Calu3 (cell line): Measurements from ENCODE around the gene PLEKHA4. TPM values are rescaled to one million over a fixed set of nuclear protein-coding genes. Genes with fewer than 3 reads are reported as not detected.

Source experiments
- BruUV-seq: library from RNA; stranded (reverse); fragments of 400-500 nt; replicated peaks from 2 replicates; lab custom pipeline; 2021; lab: Mats Ljungman, UMichigan
- CTCF ChIA-PET: fragments of 300-600 bp; sonication (Branson Sonifier 250); formaldehyde crosslinking; loops from one replicate; lab custom pipeline; 2022; ENCODE audit warnings: antibody characterized with exemption; lab: Charles Lee
- DNase-seq: peaks from one replicate; pipeline ENCODE4 v3.0.0; 2022
- H3K27ac Mint-ChIP-seq: one replicate; pipeline ENCODE4 v1.8.0; 2022; ENCODE audit warnings: mixed read lengths; ENCODE audit not compliant: unreplicated experiment
- H3K27me3 Mint-ChIP-seq: one replicate; pipeline ENCODE4 v1.8.0; 2022; ENCODE audit warnings: mixed read lengths; ENCODE audit not compliant: unreplicated experiment
- H3K36me3 Mint-ChIP-seq: one replicate; pipeline ENCODE4 v1.8.0; 2022; ENCODE audit warnings: mild to moderate bottlenecking, moderate library complexity, mixed read lengths; ENCODE audit not compliant: insufficient read depth, unreplicated experiment
- H3K4me1 Mint-ChIP-seq: one replicate; pipeline ENCODE4 v1.8.0; 2022; ENCODE audit warnings: mild to moderate bottlenecking, low read depth, mixed read lengths; ENCODE audit not compliant: unreplicated experiment
- H3K4me3 Mint-ChIP-seq: one replicate; pipeline ENCODE4 v1.8.0; 2022; ENCODE audit warnings: mild to moderate bottlenecking, low read depth, moderate library complexity, mixed read lengths; ENCODE audit not compliant: unreplicated experiment
- H3K9me3 Mint-ChIP-seq: one replicate; pipeline ENCODE4 v1.8.0; 2022; ENCODE audit warnings: low read depth, mixed read lengths; ENCODE audit not compliant: unreplicated experiment
- intact Hi-C: fragments of 100-400 bp; cut with micrococcal nuclease; formaldehyde crosslinking; loops from one replicate; pipeline ENCODE4 v1.10.0; 2022; ENCODE audit not compliant: unreplicated experiment
- total RNA-seq: library from RNA; stranded (reverse); gene quantifications from 2 replicates; pipeline ENCODE4 v1.2.3, GENCODE V29; 2022
- TF ChIP-seq, protein P1 (sequence below): fragments of 200-600 bp; IDR thresholded peaks from one replicate; pipeline ENCODE4 v1.8.0; 2022; ENCODE audit warnings: antibody characterized with exemption; ENCODE audit not compliant: unreplicated experiment

PLEKHA4 gene
- total RNA-seq, 1 experiment from 2014 or later, result 57.6 TPM

DNA sequence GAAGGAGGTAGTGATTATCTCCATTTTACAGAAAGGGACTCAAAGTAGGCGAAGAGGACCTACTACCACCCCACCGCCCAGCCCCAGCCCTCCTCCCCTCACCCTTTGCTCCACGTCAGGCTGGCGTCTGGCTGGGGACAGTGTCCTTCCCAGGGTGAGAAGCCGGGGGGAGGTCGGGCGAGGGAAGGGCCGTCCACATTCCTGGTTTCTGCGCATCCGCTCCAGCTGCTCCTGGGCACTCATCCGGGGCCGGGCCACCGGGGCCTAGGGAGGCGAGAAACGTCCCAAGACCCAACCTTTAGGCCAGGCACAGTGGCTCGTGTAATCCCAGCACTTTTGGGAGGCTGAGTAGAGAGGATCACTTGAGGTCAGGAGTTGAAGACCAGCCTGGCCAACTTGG is 27.4 kb downstream of the PLEKHA4 start:
- intact Hi-C loops, result no loop called here
- Mint-ChIP-seq H3K4me1 (peaks cover 6% of the 10 kb centered on the region), H3K4me3 (no peak overlapping the region)

DNA sequence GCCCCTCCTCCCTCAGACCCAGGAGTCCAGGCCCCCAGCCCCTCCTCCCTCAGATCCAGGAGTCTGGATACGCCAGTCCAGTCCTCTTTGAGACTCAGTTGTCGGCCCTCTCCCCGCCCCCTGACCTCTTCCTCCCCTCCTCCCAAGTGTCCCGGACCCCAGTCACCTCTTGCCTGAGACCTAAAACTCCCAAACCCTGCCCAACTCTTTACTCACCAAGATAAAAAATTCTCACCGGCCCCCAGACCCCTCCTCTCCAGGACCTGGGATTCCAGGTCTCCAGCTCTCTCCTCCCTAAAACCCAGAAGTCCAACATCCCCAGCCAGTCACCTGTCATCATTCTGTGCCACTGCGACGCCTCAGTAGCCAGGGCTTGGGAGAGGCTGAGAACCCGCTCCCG is 30.7 kb downstream of the PLEKHA4 start:
- BruUV-seq, result no TSS peak
- Mint-ChIP-seq H3K9me3 (no peaks in the 10 kb centered on the region), H3K4me3 (no peak overlapping the region), H3K27ac (no peak overlapping the region), H3K36me3 (peaks cover 31% of the 10 kb centered on the region), H3K27me3 (no peaks in the 10 kb centered on the region), H3K4me1 (peaks cover 11% of the 10 kb centered on the region)
- CTCF ChIA-PET, result no interaction called here
- no peak for DNase-seq
- intact Hi-C loops, result no loop called here
- TF ChIP-seq, protein P1, sequence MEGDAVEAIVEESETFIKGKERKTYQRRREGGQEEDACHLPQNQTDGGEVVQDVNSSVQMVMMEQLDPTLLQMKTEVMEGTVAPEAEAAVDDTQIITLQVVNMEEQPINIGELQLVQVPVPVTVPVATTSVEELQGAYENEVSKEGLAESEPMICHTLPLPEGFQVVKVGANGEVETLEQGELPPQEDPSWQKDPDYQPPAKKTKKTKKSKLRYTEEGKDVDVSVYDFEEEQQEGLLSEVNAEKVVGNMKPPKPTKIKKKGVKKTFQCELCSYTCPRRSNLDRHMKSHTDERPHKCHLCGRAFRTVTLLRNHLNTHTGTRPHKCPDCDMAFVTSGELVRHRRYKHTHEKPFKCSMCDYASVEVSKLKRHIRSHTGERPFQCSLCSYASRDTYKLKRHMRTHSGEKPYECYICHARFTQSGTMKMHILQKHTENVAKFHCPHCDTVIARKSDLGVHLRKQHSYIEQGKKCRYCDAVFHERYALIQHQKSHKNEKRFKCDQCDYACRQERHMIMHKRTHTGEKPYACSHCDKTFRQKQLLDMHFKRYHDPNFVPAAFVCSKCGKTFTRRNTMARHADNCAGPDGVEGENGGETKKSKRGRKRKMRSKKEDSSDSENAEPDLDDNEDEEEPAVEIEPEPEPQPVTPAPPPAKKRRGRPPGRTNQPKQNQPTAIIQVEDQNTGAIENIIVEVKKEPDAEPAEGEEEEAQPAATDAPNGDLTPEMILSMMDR, result no peak

More for the DNA sequence above, 27.4 kb downstream of the PLEKHA4 start:
- H3K36me3 Mint-ChIP-seq, result peaks cover 34% of the 10 kb centered on the region
- DNase-seq, result no peak
- H3K27me3 Mint-ChIP-seq, result no peaks in the 10 kb centered on the region
- no peak overlapping the region for H3K27ac Mint-ChIP-seq
- CTCF ChIA-PET, result no interaction called here
- TF ChIP-seq, protein P1, result no peak
- H3K9me3 Mint-ChIP-seq, result no peaks in the 10 kb centered on the region
- BruUV-seq, result no TSS peak

DNA sequence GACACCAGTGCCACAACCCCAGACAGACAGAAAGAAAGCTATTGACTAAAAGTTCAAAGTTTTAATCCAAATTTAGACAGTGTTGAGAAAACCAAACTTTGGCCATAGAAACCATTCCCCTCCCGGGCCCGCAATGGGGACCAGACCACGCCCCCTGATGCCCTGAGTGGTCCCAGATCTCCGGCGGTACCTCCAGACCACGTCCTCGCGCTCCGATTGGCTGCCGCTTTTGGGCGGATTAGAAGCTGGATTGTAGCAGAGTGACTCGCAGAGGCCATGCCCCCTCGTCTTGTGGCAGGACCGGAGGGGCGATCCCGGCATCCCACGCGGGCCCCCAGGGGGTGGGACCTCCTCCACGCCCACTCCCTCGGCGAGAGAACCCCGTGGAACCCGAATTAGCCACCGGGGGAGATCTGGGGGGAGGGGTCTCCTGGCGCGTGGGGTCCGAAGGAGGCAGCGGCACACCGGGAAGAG is 31.3 kb downstream of the PLEKHA4 start:
- TF ChIP-seq, protein P1, result no peak
- CTCF ChIA-PET, result no interaction called here
- intact Hi-C loops, result no loop called here
- Mint-ChIP-seq H3K4me3 (no peak overlapping the region), H3K9me3 (no peaks in the 10 kb centered on the region), H3K36me3 (peaks cover 28% of the 10 kb centered on the region), H3K27me3 (no peaks in the 10 kb centered on the region), H3K27ac (peak overlapping the region; percentile 10), H3K4me1 (peaks cover 11% of the 10 kb centered on the region)
- DNase-seq, result no peak
- BruUV-seq, result TSS peak; percentile 73

DNA sequence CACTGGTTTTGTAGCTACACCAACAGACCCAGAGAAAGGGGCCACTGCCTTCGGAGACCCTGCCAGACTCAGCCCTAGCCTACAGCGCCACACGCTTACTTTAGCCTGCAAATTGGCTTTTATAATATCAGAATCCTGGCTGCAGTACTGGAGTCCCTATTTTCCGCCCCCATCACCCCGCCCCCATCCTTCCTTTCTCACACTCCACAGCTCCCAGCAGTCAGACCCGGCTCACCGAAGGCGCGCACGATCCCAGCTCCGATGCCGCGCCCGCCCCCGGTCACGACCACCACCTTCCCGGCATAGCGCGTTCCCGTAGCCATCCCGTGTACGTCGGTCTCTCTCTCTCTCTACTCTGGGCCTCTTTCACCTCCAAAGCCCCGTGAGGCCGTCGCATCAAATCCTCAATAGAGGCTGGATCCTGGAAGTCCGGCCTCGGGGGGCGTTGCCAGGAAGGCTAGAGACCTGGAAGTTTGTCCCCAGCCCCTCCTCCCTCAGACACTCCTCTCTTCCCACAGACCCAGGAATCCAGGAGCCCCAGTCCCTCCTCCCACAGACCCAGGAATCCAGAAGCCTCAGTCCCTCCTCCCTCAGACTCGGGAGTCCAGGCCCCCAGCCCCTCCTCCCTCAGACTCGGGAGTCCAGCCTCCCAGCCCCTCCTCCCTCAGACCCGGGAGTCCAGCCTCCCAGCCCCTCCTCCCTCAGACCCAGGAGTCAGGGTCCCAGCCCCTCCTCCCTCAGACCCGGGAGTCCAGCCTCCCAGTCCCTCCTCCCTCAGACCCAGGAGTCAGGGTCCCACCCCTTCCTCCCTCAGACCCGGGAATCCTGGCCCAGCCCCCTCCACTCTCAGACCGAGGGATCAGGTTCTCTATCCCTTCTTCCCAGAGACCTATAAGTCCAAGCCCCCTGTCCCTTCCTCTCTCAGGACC is 32.1 kb downstream of the PLEKHA4 start, which contains the start of gene HSD17B14:
HSD17B14 (minus strand) TSS at position 403 of the 929 bp plus-strand sequence; CDS start at position 323, 80 bp downstream.
- Mint-ChIP-seq H3K4me1 (peaks cover 11% of the 10 kb centered on the region), H3K9me3 (no peaks in the 10 kb centered on the region), H3K36me3 (peaks cover 32% of the 10 kb centered on the region), H3K4me3 (no peak within 1 kb of the TSS), H3K27me3 (no peaks in the 10 kb centered on the region), H3K27ac (peak within 1 kb of the TSS; percentile 10)
- DNase-seq, result no peak
- TF ChIP-seq, protein P1, result peak; percentile 18
- CTCF ChIA-PET, result interaction anchor here (0.5 to 1.0 kb wide), 6 partner anchors 25 to 340 kb away, joined by 3 to 11 read pairs (median 4); partner anchors contain the start of gene BCAT2
- no TSS peak for BruUV-seq
- intact Hi-C loops, result no loop called here
